ENCODE results near the gene CLEC16A. TPM values are rescaled to one million over a fixed set of nuclear protein-coding genes. Genes with fewer than 3 reads are reported as not detected.

Gene CLEC16A
- total RNA-seq, 1 donor from 2014 or later = 58.1 TPM

DNA sequence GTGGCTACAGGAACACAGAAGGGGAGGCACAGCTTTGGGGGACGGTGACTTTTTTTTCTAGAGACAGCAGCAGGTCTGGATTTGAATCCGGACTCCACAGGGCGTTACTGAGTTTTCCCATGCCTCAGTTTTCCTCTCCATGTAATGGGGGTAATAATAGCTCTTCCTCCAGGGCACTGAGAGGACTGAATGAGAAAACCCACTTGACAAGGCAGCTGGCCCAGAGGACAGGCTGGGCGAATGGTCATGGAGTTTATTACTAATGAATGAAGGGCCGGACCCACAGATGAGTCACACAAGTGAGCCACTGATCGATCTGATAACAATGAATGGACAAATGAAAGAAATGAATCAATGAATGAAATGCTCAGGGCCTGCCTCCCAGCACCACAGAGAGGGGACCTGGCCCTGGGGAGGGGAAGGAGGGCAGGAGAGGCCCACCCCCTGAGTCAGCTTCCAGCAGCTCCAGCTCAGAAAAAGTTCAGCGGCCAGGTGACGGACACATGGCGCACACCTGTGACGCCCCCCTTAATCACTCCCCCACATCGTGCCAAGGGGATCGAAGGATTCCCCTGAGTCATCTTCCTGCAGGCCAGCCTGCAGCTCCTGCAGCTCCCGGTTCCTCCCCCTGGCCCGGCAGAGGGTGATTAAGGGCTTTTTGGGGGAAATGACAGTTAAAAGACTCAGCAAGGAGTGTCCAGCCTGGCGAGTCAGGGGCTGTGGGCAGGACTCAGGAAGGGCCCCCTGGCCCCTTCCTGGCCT is 257.3 kb downstream of the CLEC16A start:
- Mint-ChIP-seq H3K4me3 (ENCODE audit: unreplicated experiment) (no peak overlapping the region), H3K4me1 (ENCODE audit: unreplicated experiment) (peaks cover 24% of the 10 kb centered on the region), H3K9me3 (ENCODE audit: unreplicated experiment) (no peaks in the 10 kb centered on the region)

DNA sequence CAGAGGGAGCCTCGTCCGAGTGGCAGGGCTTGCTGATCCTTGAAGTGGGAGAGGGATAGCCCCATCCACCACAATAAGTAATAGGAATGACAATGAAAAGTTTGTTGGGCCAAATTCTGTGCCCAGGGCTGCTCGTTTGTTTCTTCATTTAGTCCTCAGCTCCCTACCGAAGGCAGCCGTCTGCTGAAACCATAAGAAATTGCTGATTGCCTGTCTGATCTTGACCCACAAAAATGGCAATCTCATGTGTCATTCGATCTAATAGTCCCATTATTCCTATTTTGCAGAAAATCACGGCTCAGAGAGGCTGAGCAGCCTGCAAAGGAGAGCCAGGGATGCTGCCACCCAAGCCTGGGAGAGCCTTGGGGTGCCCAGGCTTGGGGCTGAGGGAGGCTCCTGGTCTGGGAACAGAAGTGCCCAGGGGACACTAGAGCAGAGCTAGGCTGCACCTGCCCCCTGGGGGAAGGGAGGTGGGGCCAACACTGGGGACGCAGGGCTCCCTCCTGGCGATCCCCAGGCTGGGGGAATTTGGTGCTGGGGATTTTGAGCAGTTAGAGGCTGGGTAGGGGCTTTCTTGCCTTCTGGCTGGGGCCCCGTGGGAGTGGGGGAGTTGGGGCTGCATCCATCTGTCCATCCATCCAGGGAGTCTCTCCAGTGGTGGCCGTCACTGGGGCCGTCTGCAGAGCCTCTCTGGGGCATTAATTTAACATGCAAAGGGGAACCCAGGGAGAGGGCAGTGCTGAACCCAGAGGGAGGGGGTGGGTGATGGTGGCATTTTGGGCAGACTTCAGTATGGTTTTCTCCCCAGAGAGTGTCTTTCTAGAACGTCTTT is 258.1 kb downstream of the CLEC16A start:
- no peak overlapping the region for H3K27ac Mint-ChIP-seq (ENCODE audit: unreplicated experiment)
- no peak overlapping the region for H3K4me3 Mint-ChIP-seq (ENCODE audit: unreplicated experiment)
- DNase-seq (ENCODE audit: low spot score) = no peak
- TF ChIP-seq, protein P1, sequence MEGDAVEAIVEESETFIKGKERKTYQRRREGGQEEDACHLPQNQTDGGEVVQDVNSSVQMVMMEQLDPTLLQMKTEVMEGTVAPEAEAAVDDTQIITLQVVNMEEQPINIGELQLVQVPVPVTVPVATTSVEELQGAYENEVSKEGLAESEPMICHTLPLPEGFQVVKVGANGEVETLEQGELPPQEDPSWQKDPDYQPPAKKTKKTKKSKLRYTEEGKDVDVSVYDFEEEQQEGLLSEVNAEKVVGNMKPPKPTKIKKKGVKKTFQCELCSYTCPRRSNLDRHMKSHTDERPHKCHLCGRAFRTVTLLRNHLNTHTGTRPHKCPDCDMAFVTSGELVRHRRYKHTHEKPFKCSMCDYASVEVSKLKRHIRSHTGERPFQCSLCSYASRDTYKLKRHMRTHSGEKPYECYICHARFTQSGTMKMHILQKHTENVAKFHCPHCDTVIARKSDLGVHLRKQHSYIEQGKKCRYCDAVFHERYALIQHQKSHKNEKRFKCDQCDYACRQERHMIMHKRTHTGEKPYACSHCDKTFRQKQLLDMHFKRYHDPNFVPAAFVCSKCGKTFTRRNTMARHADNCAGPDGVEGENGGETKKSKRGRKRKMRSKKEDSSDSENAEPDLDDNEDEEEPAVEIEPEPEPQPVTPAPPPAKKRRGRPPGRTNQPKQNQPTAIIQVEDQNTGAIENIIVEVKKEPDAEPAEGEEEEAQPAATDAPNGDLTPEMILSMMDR (IDR thresholded peaks at IDR 0.05; ENCODE audit: unreplicated experiment) = no peak
- peaks cover 12% of the 10 kb centered on the region for H3K27me3 Mint-ChIP-seq (ENCODE audit: unreplicated experiment)
- H3K9me3 Mint-ChIP-seq (ENCODE audit: unreplicated experiment) = no peaks in the 10 kb centered on the region
- H3K4me1 Mint-ChIP-seq (ENCODE audit: unreplicated experiment) = peaks cover 24% of the 10 kb centered on the region
- H3K36me3 Mint-ChIP-seq (ENCODE audit: low read depth, unreplicated experiment) = no peaks in the 10 kb centered on the region

More for the DNA sequence above, 257.3 kb downstream of the CLEC16A start:
- Mint-ChIP-seq H3K36me3 (ENCODE audit: low read depth, unreplicated experiment) (no peaks in the 10 kb centered on the region), H3K27ac (ENCODE audit: unreplicated experiment) (no peak overlapping the region), H3K27me3 (ENCODE audit: unreplicated experiment) (peaks cover 11% of the 10 kb centered on the region)
- DNase-seq (ENCODE audit: low spot score) = no peak
- TF ChIP-seq, protein P1 (IDR thresholded peaks at IDR 0.05; ENCODE audit: unreplicated experiment) = no peak

DNA sequence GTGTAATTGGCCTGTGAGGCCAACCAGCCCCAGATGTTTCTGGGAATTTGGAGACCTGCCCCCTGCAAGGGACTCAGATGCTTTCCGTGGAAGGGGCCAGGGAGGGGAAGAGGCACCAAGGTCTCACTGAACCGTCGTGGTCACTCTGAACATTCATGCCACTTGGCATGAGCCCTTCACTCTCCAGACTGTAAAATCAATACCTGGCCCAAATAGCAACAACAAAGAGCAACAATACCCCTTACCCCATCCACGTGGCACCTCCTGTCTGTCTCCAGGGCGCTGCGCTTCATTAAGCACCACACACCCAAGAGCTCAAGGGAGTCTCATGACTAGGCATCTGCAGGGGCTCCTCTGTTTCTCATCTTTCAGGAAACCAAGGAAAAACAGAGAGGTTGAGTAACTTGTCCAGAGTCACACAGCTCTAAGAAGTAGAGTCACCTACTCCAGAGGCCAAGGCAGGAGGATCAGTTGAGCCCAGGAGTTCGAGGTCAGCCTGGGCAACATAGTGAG is 258.8 kb downstream of the CLEC16A start:
- Mint-ChIP-seq H3K4me1 (ENCODE audit: unreplicated experiment) (peaks cover 17% of the 10 kb centered on the region), H3K9me3 (ENCODE audit: unreplicated experiment) (no peaks in the 10 kb centered on the region), H3K4me3 (ENCODE audit: unreplicated experiment) (no peak overlapping the region), H3K36me3 (ENCODE audit: low read depth, unreplicated experiment) (no peaks in the 10 kb centered on the region), H3K27ac (ENCODE audit: unreplicated experiment) (no peak overlapping the region), H3K27me3 (ENCODE audit: unreplicated experiment) (peaks cover 10% of the 10 kb centered on the region)
- no peak for DNase-seq (ENCODE audit: low spot score)
- TF ChIP-seq, protein P1 (IDR thresholded peaks at IDR 0.05; ENCODE audit: unreplicated experiment) = no peak

DNA sequence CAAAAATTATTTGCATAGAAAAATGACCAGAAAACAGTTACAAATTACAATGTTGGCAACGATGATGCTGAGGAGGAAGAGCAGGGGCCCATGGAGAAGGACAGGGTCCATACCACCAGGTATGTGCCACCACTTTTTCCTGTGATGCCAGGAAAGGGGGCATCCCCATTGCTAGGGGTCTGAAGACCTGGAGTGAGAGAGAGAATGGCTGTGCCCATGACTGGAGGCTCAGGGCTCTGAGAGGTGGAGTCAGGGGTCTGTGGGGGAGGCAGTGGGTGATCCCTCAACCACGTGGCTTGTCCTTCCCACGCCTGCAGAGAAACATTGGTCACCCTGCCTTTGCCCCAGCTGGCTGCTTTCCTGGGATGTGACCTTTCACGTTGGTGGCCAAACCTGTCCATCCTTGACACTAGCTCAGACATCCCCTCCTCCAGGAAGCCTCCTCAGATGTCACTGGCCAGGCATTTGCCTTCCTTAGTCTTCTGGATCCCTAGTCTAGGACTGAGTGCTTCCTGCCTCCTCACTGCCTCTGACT is 260.2 kb downstream of the CLEC16A start:
- no peak overlapping the region for H3K27ac Mint-ChIP-seq (ENCODE audit: unreplicated experiment)
- peaks cover 16% of the 10 kb centered on the region for H3K4me1 Mint-ChIP-seq (ENCODE audit: unreplicated experiment)
- TF ChIP-seq, protein P1 (IDR thresholded peaks at IDR 0.05; ENCODE audit: unreplicated experiment) = no peak
- H3K36me3 Mint-ChIP-seq (ENCODE audit: low read depth, unreplicated experiment) = no peaks in the 10 kb centered on the region
- DNase-seq (ENCODE audit: low spot score) = no peak
- H3K4me3 Mint-ChIP-seq (ENCODE audit: unreplicated experiment) = no peak overlapping the region
- peaks cover 8% of the 10 kb centered on the region for H3K27me3 Mint-ChIP-seq (ENCODE audit: unreplicated experiment)
- H3K9me3 Mint-ChIP-seq (ENCODE audit: unreplicated experiment) = no peaks in the 10 kb centered on the region
